GM10248 (cell line): ENCODE measurements around the gene E2F7.

Experiments used
- CTCF ChIA-PET: fragments of 300-600 bp; sonication (Branson Sonifier 250); formaldehyde crosslinking; extraction: SDS; loops from one replicate; lab custom pipeline; 2021; ENCODE audit warnings: antibody characterized with exemption; lab: Yijun Ruan, JAX
- POLR2A ChIA-PET: fragments of 350-650 bp; sonication (Branson Sonifier 250); formaldehyde crosslinking; extraction: SDS; loops from one replicate; lab custom pipeline; 2020; ENCODE audit warnings: antibody characterized with exemption; lab: Yijun Ruan, JAX
- DNase-seq: peaks from one replicate; pipeline ENCODE4 v3.0.0; 2012; ENCODE audit errors: extremely low spot score
- CTCF ChIP-seq: IDR thresholded peaks from 2 replicates; pipeline ENCODE4 v1.5.1; 2012; ENCODE audit warnings: mild to moderate bottlenecking, low read depth; ENCODE audit errors: extremely low read depth, missing control alignments, control extremely low read depth

The E2F7 gene

DNA sequence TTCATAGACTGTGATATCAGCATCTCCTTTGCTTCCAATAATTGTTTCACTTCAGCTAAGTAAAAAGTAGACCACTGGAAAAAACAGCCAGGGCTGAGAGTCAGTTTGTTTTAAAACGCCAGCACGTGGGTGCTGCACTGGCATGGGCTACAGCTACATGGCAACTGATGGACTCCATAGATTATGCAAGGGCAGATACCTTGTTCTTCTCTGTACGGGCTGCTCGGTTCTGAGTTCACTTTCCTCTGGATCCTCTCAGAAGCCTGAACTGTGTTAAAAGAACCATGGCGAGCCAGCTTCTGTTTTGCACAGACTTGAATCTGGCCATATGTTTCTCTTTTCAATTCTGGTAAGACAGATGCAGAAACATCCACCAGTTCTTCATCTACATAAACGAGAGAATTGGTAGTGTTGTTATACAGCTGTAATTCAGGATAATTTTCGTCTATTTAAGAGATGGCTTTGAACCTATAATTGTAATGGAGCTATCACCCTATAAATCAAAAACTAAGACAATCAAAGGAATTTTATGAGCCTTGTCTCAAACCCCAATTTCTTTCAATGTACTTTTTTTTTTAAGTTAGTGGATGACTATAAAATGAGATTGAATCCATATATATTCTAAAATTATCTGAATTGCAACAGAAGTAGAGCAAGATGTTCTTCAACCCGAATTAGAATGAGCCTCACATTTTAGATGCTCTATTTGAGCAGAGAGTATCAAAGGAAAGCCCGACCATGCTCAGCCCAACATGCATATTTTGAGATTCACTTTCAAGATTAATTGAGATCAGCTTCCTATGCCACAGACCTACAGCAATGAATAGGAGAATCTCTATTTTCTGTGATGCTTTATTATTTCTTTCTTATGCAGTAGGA is 31.5 kb downstream of the E2F7 start:
- CTCF ChIA-PET, result interaction anchor here (1.3 to 4.2 kb wide), 4 partner anchors 10 to 23 kb away, joined by 3 to 31 read pairs (median 16); no protein-coding TSS in a partner anchor
- no peak for TF ChIP-seq CTCF
- POLR2A ChIA-PET, result no interaction called here
- no peak for DNase-seq

GRCh38 chr12:77032406-77032805 is 33.0 kb downstream of the E2F7 start:
- DNase-seq, result no peak
- POLR2A ChIA-PET, result no interaction called here
- CTCF ChIA-PET, result interaction anchor here (1.0 to 4.2 kb wide), 4 partner anchors 11 to 21 kb away, joined by 4 to 31 read pairs (median 4); no protein-coding TSS in a partner anchor
- no peak for TF ChIP-seq CTCF

GRCh38 chr12:77031745-77032144 is 33.6 kb downstream of the E2F7 start:
- TF ChIP-seq CTCF, result no peak
- ChIA-PET CTCF (interaction anchor here (1.0 to 4.2 kb wide), 5 partner anchors 11 to 21 kb away, joined by 3 to 31 read pairs (median 4); no protein-coding TSS in a partner anchor), POLR2A (no interaction called here)
- DNase-seq, result no peak

GRCh38 chr12:77025782-77026314 is 39.5 kb downstream of the E2F7 start:
- no peak for TF ChIP-seq CTCF
- no peak for DNase-seq
- CTCF ChIA-PET, result interaction anchor here (0.6 to 2.9 kb wide), 4 partner anchors 11 to 17 kb away, joined by 3 to 19 read pairs (median 3); no protein-coding TSS in a partner anchor
- POLR2A ChIA-PET, result no interaction called here

DNA sequence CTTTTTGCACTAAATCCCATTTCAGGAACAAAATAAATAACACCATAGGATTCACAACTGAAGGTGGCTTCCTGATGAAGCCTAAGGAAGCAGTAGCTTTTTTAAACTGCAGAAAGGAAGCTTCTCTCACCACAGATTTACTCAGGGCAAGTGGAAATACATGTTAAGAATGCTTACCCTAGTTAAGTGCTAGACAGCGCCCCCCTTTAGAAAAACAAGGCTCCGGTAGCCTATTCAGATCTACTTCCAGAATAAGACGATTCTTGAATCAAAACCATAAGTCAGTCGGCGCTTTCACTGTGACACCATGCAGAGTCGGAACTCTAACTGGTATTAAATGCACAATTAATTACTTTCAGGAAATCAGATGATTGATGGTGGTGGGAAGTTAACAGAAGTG is 41.9 kb downstream of the E2F7 start:
- POLR2A ChIA-PET, result no interaction called here
- TF ChIP-seq CTCF, result no peak
- DNase-seq, result no peak
- CTCF ChIA-PET, result interaction anchor here (5.6 kb wide), 1 partner anchor 14 kb away, joined by 65 read pairs; no protein-coding TSS in a partner anchor

GRCh38 chr12:77019920-77020319 is 45.4 kb downstream of the E2F7 start:
- no peak for TF ChIP-seq CTCF
- DNase-seq, result no peak
- ChIA-PET CTCF (interaction anchor here (1.0 to 5.6 kb wide), 6 partner anchors 10 to 73 kb away, joined by 3 to 65 read pairs (median 5); no protein-coding TSS in a partner anchor), POLR2A (no interaction called here)
